ENCODE data around the gene FLCN.
"Not testable (repeated sequence)": the region's sequence is repeated elsewhere in the genome, so short reads cannot be mapped to it uniquely, and the experiment has no call there.

Gene FLCN

GRCh38 chr17:17269926-17270773, 33.2 kb upstream of the FLCN start:
- no peak overlapping the region for H3K4me3 ChIP-seq (ENCODE audit: low read depth, low read length)
- TF ChIP-seq, protein P1, sequence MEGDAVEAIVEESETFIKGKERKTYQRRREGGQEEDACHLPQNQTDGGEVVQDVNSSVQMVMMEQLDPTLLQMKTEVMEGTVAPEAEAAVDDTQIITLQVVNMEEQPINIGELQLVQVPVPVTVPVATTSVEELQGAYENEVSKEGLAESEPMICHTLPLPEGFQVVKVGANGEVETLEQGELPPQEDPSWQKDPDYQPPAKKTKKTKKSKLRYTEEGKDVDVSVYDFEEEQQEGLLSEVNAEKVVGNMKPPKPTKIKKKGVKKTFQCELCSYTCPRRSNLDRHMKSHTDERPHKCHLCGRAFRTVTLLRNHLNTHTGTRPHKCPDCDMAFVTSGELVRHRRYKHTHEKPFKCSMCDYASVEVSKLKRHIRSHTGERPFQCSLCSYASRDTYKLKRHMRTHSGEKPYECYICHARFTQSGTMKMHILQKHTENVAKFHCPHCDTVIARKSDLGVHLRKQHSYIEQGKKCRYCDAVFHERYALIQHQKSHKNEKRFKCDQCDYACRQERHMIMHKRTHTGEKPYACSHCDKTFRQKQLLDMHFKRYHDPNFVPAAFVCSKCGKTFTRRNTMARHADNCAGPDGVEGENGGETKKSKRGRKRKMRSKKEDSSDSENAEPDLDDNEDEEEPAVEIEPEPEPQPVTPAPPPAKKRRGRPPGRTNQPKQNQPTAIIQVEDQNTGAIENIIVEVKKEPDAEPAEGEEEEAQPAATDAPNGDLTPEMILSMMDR (conservative IDR thresholded peaks at IDR 0.05; ENCODE audit: low read depth, low read length): peak; percentile 46
- peak; percentile 11 for DNase-seq (ENCODE audit: low read depth)

DNA sequence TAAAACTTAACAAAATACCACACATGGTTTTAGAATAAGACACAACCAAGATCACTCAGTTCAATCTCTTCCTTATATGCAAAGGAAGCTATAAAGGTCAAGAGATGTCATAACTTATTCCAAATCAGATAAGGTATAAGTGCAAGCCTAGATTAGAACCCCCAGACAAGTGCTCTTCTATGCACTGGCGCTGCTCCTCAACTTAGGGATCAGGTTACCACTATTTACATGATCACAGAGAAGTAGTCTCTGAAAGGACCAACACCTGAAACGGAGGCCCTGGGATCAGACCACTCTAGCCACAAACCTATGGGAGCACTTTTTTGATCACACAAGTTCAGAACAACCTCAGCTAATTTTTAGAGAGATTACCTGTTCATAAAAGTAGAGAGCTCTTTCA, 27.5 kb upstream of the FLCN start:
- H3K4me3 ChIP-seq (ENCODE audit: low read depth, low read length): no peak overlapping the region
- TF ChIP-seq, protein P1 (conservative IDR thresholded peaks at IDR 0.05; ENCODE audit: low read depth, low read length): no peak
- no peak for DNase-seq (ENCODE audit: low read depth)

DNA sequence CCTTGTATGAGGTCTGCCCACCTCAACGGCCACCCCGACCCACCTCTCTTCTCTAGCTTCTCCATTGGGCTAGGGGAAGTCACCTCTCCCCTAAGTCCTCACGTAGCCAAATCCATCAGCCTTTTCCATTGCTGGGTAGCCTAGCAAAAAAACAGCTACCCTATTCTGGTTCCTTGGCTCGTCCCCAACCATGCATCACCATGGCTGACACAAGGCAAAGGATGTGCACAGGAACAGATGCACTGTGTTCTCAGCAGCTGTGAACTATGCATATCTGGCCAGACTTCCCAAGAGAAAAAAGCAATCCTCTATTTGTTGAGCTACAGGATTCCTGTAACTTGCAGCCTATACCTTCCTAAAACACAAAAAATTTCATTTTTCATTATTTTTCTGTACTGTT, 22.0 kb upstream of the FLCN start:
- TF ChIP-seq, protein P1 (conservative IDR thresholded peaks at IDR 0.05; ENCODE audit: low read depth, low read length): no peak
- DNase-seq (ENCODE audit: low read depth): no peak
- H3K4me3 ChIP-seq (ENCODE audit: low read depth, low read length): no peak overlapping the region

GRCh38 chr17:17258011-17258410, 21.0 kb upstream of the FLCN start:
- no peak for DNase-seq (ENCODE audit: low read depth)
- TF ChIP-seq, protein P1 (conservative IDR thresholded peaks at IDR 0.05; ENCODE audit: low read depth, low read length): no peak
- no peak overlapping the region for H3K4me3 ChIP-seq (ENCODE audit: low read depth, low read length)

DNA sequence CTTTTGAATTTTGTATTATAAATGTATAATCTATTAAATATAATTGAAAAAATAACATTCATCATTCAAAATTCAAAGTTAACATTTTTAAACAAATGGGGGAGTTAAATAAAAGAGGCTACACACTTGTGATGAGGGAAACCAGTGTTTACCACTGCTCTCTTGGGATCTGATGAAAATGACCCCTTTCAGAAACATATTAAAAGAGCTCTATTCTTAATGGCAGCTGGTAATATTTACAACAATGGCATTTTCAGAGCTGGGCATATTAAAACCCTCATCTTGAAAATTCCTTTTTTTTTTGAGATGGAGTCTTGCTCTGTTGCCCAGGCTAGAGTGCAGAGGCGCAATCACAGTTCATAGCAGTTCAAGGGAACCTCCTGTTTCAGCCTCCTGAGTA, 19.3 kb upstream of the FLCN start:
- TF ChIP-seq, protein P1 (conservative IDR thresholded peaks at IDR 0.05; ENCODE audit: low read depth, low read length): no peak
- DNase-seq (ENCODE audit: low read depth): no peak
- no peak overlapping the region for H3K4me3 ChIP-seq (ENCODE audit: low read depth, low read length)

- not testable (repeated sequence) for H3K4me3 ChIP-seq (ENCODE audit: low read depth, low read length); DNase-seq (ENCODE audit: low read depth)
These were observed 18.7 kb upstream of the FLCN start for GRCh38 chr17:17255689-17256088.

DNA sequence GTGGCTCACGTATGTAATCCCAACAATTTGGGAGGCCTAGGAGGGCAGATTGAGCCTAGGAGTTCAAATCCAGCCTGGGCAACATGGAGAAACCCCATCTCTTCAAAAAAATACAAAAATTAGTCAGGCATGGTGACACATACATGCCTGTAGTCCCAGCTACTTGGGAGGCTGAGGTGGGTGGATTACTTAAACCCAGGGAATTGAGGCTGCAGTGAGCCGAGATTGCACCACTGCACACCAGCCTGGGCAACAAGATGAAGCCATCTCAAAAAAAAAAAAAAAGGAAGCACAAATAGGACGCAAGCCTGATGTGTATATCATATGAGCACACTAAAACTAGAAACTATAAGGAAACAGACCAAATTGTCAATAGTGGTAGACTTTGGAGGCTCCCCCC, 17.1 kb upstream of the FLCN start:
- DNase-seq (ENCODE audit: low read depth): no peak
- TF ChIP-seq, protein P1 (conservative IDR thresholded peaks at IDR 0.05; ENCODE audit: low read depth, low read length): no peak
- no peak overlapping the region for H3K4me3 ChIP-seq (ENCODE audit: low read depth, low read length)

Measured in choroid plexus epithelial cell (primary cell).